ENCODE measurements around the gene SUSD5. TPM values are rescaled to one million over a fixed set of nuclear protein-coding genes. Genes with fewer than 3 reads are reported as not detected.

SUSD5 gene
- total RNA-seq, 4 donors from 2014 or later, result 0.33 to 2.0 (median 0.45) TPM

DNA sequence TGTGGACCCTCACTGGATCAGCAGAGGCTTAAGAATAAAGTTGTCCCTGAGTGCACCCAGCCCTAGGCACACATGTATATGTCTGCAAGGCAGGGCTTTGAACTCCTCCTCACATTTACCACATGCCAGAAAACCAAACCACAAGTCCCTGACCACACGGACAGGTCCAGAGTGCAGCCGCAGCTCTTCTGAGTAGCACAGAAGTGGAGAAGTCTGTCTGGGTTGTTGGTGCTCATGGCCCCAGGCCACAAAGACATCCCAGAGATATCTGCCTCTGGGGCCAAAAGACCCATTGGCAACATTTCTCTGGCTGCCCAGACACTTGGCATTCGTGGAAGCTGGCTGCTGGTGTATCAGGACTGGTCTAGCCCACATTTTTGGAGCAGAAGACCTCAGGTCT is 17.4 kb downstream of the SUSD5 start:
- TF ChIP-seq, protein P1, sequence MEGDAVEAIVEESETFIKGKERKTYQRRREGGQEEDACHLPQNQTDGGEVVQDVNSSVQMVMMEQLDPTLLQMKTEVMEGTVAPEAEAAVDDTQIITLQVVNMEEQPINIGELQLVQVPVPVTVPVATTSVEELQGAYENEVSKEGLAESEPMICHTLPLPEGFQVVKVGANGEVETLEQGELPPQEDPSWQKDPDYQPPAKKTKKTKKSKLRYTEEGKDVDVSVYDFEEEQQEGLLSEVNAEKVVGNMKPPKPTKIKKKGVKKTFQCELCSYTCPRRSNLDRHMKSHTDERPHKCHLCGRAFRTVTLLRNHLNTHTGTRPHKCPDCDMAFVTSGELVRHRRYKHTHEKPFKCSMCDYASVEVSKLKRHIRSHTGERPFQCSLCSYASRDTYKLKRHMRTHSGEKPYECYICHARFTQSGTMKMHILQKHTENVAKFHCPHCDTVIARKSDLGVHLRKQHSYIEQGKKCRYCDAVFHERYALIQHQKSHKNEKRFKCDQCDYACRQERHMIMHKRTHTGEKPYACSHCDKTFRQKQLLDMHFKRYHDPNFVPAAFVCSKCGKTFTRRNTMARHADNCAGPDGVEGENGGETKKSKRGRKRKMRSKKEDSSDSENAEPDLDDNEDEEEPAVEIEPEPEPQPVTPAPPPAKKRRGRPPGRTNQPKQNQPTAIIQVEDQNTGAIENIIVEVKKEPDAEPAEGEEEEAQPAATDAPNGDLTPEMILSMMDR (IDR thresholded peaks at IDR 0.05; ENCODE audit: low read depth), result no peak

DNA sequence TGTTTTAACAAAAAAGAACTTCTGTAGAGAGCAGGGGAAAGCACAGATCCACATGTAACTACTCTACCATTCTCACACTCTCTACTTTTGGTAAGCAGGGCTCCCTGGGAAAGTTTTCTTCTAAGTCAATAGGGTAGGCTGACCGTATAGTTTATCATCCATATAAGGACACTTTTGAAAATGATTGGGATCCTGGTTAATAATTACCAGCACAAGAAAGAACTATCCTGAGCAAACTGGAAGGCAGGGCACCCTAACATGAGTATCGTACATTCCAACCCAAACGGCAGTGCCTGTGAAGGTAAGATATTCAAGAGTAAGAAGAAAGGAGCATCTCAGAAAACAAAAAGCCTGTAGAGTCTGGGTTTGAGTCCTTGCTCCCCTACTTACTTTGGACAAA is 22.1 kb downstream of the SUSD5 start:
- TF ChIP-seq, protein P1 (IDR thresholded peaks at IDR 0.05; ENCODE audit: low read depth), result no peak

DNA sequence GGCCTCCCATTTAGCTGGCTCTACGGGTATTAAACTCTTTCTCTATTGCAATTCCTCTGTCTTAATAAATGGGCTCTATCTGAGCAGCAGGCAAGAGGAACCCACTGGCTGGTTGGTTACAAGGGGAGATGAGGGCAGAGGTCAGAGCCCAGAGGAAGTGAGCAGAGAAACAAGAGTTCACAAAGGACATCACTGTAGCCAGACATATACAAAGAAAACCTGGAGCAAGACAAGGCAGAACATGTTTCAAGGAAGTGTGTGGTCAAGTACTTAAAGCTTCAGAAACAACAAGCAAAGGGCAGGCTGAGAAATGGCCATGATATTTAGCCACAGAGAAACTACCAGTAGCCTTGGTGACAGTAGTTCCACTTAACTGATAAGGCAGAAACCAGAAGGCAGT is 24.3 kb downstream of the SUSD5 start:
- TF ChIP-seq, protein P1 (IDR thresholded peaks at IDR 0.05; ENCODE audit: low read depth), result no peak

DNA sequence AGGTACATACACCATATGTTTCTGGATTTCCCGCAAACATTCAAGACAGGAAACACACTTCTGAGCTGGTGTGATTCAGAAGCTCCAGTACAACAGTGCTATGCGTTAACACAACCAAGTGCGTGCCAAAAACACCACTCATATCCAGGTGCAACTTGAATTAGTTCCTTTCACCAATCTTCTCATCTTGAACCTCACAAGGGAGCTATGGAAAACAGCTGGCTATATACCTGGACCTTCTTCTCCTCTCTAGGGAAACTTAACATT is 31.3 kb downstream of the SUSD5 start:
- TF ChIP-seq, protein P1 (IDR thresholded peaks at IDR 0.05; ENCODE audit: low read depth), result no peak

DNA sequence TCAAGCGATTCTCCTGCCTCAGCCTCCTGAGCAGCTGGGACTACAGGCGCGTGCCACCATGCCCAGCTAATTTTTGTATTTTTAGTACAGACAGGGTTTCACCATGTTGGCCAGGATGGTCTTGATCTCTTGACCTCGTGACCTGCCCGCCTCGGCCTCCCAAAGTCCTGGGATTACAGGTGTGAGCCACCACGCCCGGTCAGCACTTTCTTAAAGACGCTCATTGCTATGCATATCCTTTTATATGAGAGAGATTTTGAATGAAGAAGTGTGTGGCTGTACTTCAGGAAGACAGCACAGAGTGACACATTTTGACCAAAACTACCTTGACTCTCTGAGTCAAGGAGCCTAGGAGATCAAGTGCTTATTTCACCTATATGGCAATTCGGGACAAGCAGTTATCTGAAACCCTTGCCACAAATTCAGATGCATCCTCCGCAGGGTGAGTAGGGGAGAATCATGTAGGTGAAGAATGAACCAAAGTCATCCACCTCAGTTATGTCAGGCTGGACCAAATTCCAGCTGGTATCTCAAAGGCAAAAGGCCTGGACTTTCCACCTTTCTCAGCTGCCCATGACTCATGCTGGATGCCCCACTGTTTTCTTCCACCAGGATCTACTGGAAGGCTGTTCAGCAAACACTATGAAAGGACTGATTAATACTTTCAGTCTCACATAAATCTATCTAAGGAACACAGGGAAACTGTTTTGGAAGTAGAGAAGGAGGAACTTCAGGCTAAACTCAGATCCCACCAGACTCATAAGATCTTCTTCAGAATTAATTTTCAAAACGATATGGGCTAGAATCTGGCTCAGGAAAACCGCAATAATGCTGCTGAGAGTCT is 31.9 kb downstream of the SUSD5 start:
- TF ChIP-seq, protein P1 (IDR thresholded peaks at IDR 0.05; ENCODE audit: low read depth), result no peak

DNA sequence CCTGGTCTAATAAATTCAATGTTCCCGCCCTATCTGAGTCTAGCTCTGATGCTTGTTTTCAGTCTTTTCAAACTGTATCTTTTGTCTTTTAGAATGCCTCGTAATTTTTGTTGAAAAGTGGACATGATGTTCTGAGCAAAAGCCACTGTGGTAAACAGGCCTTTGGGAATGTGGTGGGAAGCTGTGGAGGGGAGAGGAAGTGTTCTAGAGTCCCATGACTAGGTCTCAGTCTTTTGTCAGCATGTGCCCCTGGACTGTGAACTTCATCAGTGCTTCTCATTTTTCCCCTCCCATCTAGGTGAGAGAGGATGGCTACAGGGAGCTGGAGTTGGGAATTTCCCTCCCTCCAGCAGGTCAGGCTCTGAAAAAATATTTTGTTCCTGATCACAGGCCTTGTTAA is 33.7 kb downstream of the SUSD5 start:
- TF ChIP-seq, protein P1 (IDR thresholded peaks at IDR 0.05; ENCODE audit: low read depth), result no peak

DNA sequence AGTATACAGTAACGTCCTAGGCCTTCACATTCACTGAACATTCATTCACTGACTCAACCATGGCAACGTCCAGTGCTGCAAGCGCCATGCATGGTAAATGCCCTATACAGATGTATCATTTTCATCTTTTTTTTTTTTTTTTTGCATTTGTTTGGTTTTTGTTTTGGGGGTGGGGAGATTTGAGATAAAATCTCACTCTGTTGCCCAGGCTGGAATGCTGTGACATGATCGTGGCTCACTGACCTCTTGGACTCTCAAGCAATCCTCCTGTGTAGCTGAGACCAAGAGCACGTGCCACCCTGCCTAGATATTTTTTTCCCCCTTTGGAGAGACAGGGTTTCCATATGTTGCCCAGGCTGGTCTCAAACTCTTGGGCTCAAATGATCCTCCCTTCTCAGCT is 37.4 kb downstream of the SUSD5 start:
- TF ChIP-seq, protein P1 (IDR thresholded peaks at IDR 0.05; ENCODE audit: low read depth), result no peak

Data from subcutaneous adipose tissue (tissue), 4 donors.